ENCODE results near the gene KRT85. TPM values are rescaled to one million over a fixed set of nuclear protein-coding genes. Genes with fewer than 3 reads are reported as not detected.

The KRT85 gene
- polyA plus RNA-seq, 1 experiment: not detected

DNA sequence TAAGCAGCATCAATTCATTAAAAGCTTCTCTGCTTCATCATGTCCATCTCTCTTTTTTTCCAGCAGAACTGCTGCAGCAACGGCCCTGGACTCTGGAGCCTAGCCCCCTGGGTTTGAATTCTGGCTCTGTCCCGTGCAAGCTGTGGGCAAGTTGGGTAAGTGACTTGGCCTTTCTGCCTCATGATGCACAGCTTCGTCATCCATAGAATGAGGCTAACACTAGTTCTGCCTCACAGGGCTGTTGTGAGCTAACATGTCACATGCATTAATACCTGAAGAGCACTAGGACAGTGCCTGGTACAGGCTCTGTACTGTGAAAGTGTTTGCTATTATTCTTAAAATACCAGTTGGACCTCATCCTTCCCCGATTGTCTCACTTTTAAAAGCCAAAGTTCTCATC is 34.6 kb upstream of the KRT85 start:
- Histone ChIP-seq H3K4me3 (ENCODE audit: low read depth, low read length) (no peak overlapping the region), H3K36me3 (ENCODE audit: control insufficient read depth, insufficient read depth, low read length) (no peaks in the 10 kb centered on the region), H3K27me3 (ENCODE audit: control insufficient read depth, insufficient read depth, low read length) (peaks cover 14% of the 10 kb centered on the region)
- CTCF ChIA-PET: interaction anchor here (0.7 to 2.4 kb wide), 4 partner anchors 10 to 478 kb away, joined by 3 to 10 read pairs (median 4); no protein-coding TSS in a partner anchor
- TF ChIP-seq, protein P1, sequence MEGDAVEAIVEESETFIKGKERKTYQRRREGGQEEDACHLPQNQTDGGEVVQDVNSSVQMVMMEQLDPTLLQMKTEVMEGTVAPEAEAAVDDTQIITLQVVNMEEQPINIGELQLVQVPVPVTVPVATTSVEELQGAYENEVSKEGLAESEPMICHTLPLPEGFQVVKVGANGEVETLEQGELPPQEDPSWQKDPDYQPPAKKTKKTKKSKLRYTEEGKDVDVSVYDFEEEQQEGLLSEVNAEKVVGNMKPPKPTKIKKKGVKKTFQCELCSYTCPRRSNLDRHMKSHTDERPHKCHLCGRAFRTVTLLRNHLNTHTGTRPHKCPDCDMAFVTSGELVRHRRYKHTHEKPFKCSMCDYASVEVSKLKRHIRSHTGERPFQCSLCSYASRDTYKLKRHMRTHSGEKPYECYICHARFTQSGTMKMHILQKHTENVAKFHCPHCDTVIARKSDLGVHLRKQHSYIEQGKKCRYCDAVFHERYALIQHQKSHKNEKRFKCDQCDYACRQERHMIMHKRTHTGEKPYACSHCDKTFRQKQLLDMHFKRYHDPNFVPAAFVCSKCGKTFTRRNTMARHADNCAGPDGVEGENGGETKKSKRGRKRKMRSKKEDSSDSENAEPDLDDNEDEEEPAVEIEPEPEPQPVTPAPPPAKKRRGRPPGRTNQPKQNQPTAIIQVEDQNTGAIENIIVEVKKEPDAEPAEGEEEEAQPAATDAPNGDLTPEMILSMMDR (IDR thresholded peaks at IDR 0.05; ENCODE audit: insufficient read depth, low read depth, low read length): no peak
- POLR2A ChIA-PET: no interaction called here
- DNase-seq (ENCODE audit: low read depth): no peak

DNA sequence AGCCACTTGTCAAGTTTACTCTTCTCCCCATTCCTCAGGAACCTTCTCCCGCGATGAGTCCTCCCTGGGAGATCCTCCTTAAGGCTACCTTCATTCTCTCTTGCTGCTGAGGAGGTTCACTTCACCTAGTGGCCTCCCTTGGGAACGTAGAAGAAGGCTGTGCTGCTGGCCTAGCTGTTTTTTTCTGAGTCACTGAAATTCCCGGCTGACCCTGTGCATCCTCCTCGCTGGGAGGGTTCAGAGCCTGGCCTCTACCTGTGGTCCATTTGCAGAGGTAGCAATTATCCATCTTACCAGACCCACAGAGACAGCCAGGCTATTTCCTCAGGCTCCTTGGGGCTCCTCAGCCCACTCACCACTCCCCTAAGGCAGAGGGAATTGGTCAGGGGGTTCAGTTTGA is 34.2 kb upstream of the KRT85 start:
- ChIA-PET CTCF (interaction anchor here (0.7 to 2.4 kb wide), 4 partner anchors 9 to 478 kb away, joined by 3 to 10 read pairs (median 4); no protein-coding TSS in a partner anchor), POLR2A (no interaction called here)
- Histone ChIP-seq H3K4me3 (ENCODE audit: low read depth, low read length) (no peak overlapping the region), H3K36me3 (ENCODE audit: control insufficient read depth, insufficient read depth, low read length) (no peaks in the 10 kb centered on the region), H3K27me3 (ENCODE audit: control insufficient read depth, insufficient read depth, low read length) (peaks cover 14% of the 10 kb centered on the region)
- no peak for DNase-seq (ENCODE audit: low read depth)
- TF ChIP-seq, protein P1 (IDR thresholded peaks at IDR 0.05; ENCODE audit: insufficient read depth, low read depth, low read length): no peak

DNA sequence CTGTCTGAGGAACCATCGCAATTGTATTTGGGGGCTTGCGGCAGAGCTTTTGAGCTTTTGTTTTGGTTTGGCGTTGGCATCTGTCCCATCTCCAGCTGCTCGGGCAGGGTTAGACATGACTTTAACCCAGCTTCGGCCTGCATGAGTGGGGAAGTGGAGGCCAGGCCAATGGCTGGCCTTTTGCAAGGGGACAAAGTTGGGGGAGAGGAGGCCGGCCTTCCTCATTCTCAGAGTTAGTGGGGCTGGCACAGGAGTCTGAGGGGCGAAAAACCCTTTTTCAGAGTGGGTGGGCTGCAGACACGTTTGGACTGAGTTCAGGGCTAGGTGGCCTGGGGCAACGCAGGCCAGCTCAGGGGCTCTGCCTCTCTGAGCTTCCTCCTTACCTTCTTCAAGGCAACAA is 33.6 kb upstream of the KRT85 start:
- no peaks in the 10 kb centered on the region for H3K36me3 ChIP-seq (ENCODE audit: control insufficient read depth, insufficient read depth, low read length)
- TF ChIP-seq, protein P1 (IDR thresholded peaks at IDR 0.05; ENCODE audit: insufficient read depth, low read depth, low read length): no peak
- peaks cover 13% of the 10 kb centered on the region for H3K27me3 ChIP-seq (ENCODE audit: control insufficient read depth, insufficient read depth, low read length)
- ChIA-PET CTCF (interaction anchor here (0.9 to 2.4 kb wide), 3 partner anchors 9 to 479 kb away, joined by 4 to 10 read pairs (median 4); no protein-coding TSS in a partner anchor), POLR2A (no interaction called here)
- H3K4me3 ChIP-seq (ENCODE audit: low read depth, low read length): no peak overlapping the region
- no peak for DNase-seq (ENCODE audit: low read depth)

DNA sequence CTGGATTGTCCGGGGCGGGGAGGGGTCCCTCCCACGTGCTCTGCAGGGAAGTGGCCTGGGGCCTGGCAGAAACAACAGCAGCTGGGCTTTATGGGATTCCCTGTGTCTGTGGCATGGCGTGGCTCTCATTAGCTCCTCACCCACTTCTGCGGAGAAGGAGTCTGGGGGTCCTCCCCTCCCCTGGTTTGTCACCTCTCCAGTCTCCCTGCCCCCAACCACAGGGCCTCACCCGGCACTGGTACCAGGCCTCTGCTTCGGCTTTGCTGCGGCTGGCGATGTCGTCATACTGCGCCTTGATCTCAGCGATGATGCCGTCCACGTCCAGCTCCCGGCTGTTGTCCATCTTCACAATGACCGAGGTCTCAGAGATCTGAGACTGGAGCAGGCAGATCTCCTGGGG is 32.5 kb upstream of the KRT85 start:
- CTCF ChIA-PET: interaction anchor here (0.9 to 2.4 kb wide), 4 partner anchors 8 to 485 kb away, joined by 3 to 10 read pairs (median 4); no protein-coding TSS in a partner anchor
- POLR2A ChIA-PET: no interaction called here
- H3K36me3 ChIP-seq (ENCODE audit: control insufficient read depth, insufficient read depth, low read length): no peaks in the 10 kb centered on the region
- DNase-seq (ENCODE audit: low read depth): no peak
- H3K27me3 ChIP-seq (ENCODE audit: control insufficient read depth, insufficient read depth, low read length): peaks cover 15% of the 10 kb centered on the region
- TF ChIP-seq, protein P1 (IDR thresholded peaks at IDR 0.05; ENCODE audit: insufficient read depth, low read depth, low read length): no peak
- H3K4me3 ChIP-seq (ENCODE audit: low read depth, low read length): no peak overlapping the region

DNA sequence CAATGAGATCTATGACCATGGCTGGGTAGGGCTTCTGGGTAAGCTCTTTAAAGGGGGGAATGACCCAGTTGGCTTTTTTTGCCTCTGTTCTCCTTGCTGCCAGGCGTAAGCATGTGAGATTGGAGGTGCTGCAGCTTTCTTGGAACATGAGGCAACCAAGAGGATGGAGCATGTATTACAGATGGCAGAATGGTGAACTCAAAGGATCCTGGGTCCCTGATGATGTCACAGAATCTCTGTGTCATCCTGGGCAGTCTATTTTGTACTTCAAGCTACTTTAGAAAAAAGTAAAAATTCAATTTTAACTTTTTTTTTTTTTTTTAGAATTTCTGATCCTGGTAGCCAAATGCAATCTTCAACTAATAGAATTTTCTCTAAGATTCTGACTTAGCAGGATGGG is 30.9 kb upstream of the KRT85 start:
- no peak overlapping the region for H3K4me3 ChIP-seq (ENCODE audit: low read depth, low read length)
- H3K36me3 ChIP-seq (ENCODE audit: control insufficient read depth, insufficient read depth, low read length): no peaks in the 10 kb centered on the region
- H3K27me3 ChIP-seq (ENCODE audit: control insufficient read depth, insufficient read depth, low read length): peaks cover 18% of the 10 kb centered on the region
- POLR2A ChIA-PET: interaction anchor here (0.7 kb wide), 1 partner anchor 16 kb away, joined by 7 read pairs; no protein-coding TSS in a partner anchor
- TF ChIP-seq, protein P1 (IDR thresholded peaks at IDR 0.05; ENCODE audit: insufficient read depth, low read depth, low read length): no peak
- CTCF ChIA-PET: interaction anchor here (0.9 to 1.4 kb wide), 6 partner anchors 18 to 482 kb away, joined by 3 to 5 read pairs (median 4); no protein-coding TSS in a partner anchor
- DNase-seq (ENCODE audit: low read depth): no peak

Data from BJ (cell line).